Erythroblast (primary cell): ENCODE results near the gene WDR88.

Experiments
- GATA1 ChIP-seq: IDR thresholded peaks from 2 replicates; pipeline ENCODE4 v1.6.1; 2011; ENCODE audit warnings: low read depth, mild to moderate bottlenecking, control low read depth, low read length, moderate library complexity
- POLR2A ChIP-seq: IDR thresholded peaks from 2 replicates; pipeline ENCODE4 v1.6.1; 2011; ENCODE audit warnings: mild to moderate bottlenecking, low read length

DNA sequence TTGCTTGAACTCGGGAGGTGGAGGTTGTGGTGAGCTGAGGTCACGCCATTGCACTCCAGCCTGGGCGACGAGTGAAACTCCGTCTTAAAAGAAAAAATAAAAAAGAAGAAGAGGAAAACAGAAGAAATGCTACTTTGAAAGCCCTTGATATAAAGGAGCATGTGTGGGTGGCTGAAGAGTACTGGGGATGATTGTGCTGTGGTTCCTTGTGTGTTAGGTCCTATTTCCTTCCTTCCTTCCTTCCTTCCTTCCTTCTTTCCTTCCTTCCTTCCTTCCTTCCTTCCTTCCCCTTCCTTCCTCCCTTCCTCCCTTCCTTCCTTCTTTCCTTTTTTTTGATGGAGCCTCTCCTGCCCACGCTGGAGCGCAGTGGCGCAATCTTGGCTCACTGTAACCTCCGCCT, 14.3 kb downstream of the WDR88 start:
- TF ChIP-seq POLR2A (no peak), GATA1 (no peak)
